Measurements from ENCODE around the gene CCDC66. TPM values are rescaled to one million over a fixed set of nuclear protein-coding genes. Genes with fewer than 3 reads are reported as not detected.
A peak's percentile ranks its signal among the peaks of the same experiment; 100 is the strongest.

The CCDC66 gene
- total RNA-seq, 1 donor from 2014 or later, result 34.9 TPM

DNA sequence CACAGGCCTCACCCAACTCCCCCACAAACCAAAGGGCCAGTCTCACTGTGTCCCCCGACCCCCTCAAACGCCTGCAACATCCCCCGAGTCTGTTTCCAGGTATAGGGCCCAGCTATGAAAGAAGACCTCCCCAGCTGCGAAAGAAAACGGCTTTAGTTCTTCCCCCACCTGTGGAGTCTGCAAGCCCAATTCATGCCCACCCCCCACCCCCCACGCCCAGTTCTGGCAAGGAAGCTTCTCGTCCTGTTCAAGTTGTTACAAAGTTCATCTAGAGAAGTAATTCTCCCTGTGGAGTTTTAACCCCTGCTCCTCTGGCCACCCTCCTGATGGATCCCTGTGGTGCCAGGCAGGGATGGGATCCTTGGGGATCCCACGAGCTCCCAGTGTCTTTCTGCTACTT is 54.4 kb downstream of the CCDC66 start:
- H3K4me1 Mint-ChIP-seq, result peaks cover 14% of the 10 kb centered on the region
- no peak for ATAC-seq (ENCODE audit: low read depth)
- no peak overlapping the region for H3K27ac Mint-ChIP-seq

GRCh38 chr3:56612146-56612545 is 55.2 kb downstream of the CCDC66 start:
- POLR2A ChIA-PET, result no interaction called here
- peaks cover 76% of the 10 kb centered on the region for H3K36me3 Mint-ChIP-seq (ENCODE audit: low read depth)
- H3K4me3 Mint-ChIP-seq, result no peak overlapping the region

More for the DNA sequence above, 54.4 kb downstream of the CCDC66 start:
- Mint-ChIP-seq H3K36me3 (ENCODE audit: low read depth) (peaks cover 76% of the 10 kb centered on the region), H3K9me3 (no peaks in the 10 kb centered on the region), H3K4me3 (no peak overlapping the region), H3K27me3 (no peaks in the 10 kb centered on the region)
- CTCF ChIA-PET, result no interaction called here
- intact Hi-C loops (cut with micrococcal nuclease), result no loop called here
- TF ChIP-seq CTCF (IDR thresholded peaks at IDR 0.05), result no peak
- no peak for DNase-seq
- POLR2A ChIA-PET, result no interaction called here

DNA sequence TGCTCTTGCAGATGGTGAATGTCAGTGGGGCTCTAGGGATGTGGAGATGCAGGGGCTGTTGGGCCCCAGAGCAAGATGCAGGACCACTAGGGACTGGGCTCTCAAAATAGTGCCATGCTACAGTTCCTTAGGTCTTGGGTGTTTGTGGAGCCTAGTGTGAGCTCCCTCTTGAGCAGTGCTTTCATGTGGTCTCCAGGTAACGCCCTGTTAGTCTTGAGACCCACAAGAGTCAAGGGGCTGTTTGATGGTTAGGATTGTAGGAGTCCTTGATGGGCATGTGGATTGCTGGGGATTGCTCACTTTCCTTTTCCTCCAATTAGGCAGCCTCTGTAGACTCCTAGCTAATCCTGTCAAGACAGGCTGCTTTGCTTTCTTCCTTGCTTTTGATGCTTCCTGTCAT is 56.0 kb downstream of the CCDC66 start:
- POLR2A ChIA-PET, result no interaction called here
- CTCF ChIA-PET, result no interaction called here
- DNase-seq, result no peak
- H3K4me3 Mint-ChIP-seq, result no peak overlapping the region
- intact Hi-C loops (cut with micrococcal nuclease), result no loop called here
- H3K36me3 Mint-ChIP-seq (ENCODE audit: low read depth), result peaks cover 74% of the 10 kb centered on the region
- no peaks in the 10 kb centered on the region for H3K9me3 Mint-ChIP-seq
- H3K27me3 Mint-ChIP-seq, result no peaks in the 10 kb centered on the region
- ATAC-seq (ENCODE audit: low read depth), result no peak
- no peak overlapping the region for H3K27ac Mint-ChIP-seq
- TF ChIP-seq CTCF (IDR thresholded peaks at IDR 0.05), result no peak
- peaks cover 6% of the 10 kb centered on the region for H3K4me1 Mint-ChIP-seq

More at GRCh38 chr3:56612146-56612545, 55.2 kb downstream of the CCDC66 start:
- CTCF ChIA-PET, result no interaction called here
- Mint-ChIP-seq H3K4me1 (peaks cover 14% of the 10 kb centered on the region), H3K27me3 (no peaks in the 10 kb centered on the region), H3K27ac (no peak overlapping the region), H3K9me3 (no peaks in the 10 kb centered on the region)
- no peak for ATAC-seq (ENCODE audit: low read depth)
- intact Hi-C loops (cut with micrococcal nuclease), result no loop called here
- TF ChIP-seq CTCF (IDR thresholded peaks at IDR 0.05), result no peak
- DNase-seq, result no peak

DNA sequence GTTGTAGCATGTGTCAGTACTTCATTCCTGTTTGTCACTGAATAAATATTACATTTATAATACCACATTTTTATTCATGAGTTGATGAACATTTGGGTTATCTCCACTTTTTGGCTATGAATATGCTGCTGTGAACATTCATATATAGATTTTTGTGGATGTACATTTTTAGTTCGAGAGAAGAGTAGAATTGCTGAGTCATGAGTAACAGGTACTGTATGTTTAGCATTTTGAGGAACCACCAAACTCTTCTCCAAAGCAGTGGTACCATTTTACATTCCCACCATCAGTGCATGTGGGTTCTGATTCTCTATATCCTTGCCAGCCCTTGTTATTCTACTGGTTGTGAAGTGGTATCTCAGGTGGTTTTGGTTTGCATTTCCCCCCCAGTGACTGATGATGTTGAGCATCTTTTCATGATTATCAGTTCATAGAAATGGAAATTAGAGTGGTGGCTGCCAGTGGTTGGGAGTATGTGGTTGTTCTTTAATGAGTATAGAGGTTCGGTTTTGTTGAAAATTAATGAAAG is 59.6 kb downstream of the CCDC66 start:
- no peaks in the 10 kb centered on the region for H3K9me3 Mint-ChIP-seq

DNA sequence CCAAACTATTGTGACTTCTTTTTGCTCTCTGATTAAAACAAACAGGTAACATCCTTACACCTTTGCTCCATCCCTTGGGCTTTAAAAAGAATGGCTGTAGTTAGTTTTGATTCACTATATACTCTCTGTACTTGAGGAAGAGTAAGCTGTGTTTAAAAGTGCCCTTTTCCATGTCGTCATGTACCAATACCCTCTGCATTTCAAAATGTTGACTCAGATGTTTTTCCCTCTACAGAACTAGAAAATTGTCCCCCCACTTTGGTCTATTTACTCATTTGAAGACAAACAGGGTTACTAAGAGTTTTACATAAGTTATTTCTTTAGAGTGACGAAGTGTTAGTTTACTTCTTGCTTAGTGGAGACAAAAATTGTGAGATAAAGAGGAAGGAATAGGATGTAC is 63.4 kb downstream of the CCDC66 start:
- H3K9me3 Mint-ChIP-seq, result no peaks in the 10 kb centered on the region
- ATAC-seq (ENCODE audit: low read depth), result no peak
- H3K36me3 Mint-ChIP-seq (ENCODE audit: low read depth), result peaks cover 79% of the 10 kb centered on the region
- no peak overlapping the region for H3K4me3 Mint-ChIP-seq
- CTCF ChIA-PET, result no interaction called here
- H3K4me1 Mint-ChIP-seq, result no peaks in the 10 kb centered on the region
- H3K27ac Mint-ChIP-seq, result peak overlapping the region; percentile 21
- intact Hi-C loops (cut with micrococcal nuclease), result no loop called here
- DNase-seq, result no peak
- no peak for TF ChIP-seq CTCF (IDR thresholded peaks at IDR 0.05)
- POLR2A ChIA-PET, result interaction anchor here (0.6 kb wide), 1 partner anchor 1791 kb away, joined by 3 read pairs; no protein-coding TSS in a partner anchor
- no peaks in the 10 kb centered on the region for H3K27me3 Mint-ChIP-seq

More for the DNA sequence above, 59.6 kb downstream of the CCDC66 start:
- no peak overlapping the region for H3K27ac Mint-ChIP-seq
- CTCF ChIA-PET, result no interaction called here
- POLR2A ChIA-PET, result no interaction called here
- no peak overlapping the region for H3K4me3 Mint-ChIP-seq
- H3K36me3 Mint-ChIP-seq (ENCODE audit: low read depth), result peaks cover 75% of the 10 kb centered on the region
- DNase-seq (no peak), ATAC-seq (ENCODE audit: low read depth) (no peak)
- no peak for TF ChIP-seq CTCF (IDR thresholded peaks at IDR 0.05)
- intact Hi-C loops (cut with micrococcal nuclease), result no loop called here
- H3K27me3 Mint-ChIP-seq, result no peaks in the 10 kb centered on the region
- H3K4me1 Mint-ChIP-seq, result no peaks in the 10 kb centered on the region

Measured in activated B cell treated with CpG ODN at 0.5 μM for 24 hours (primary cell).